ENCODE results near the gene CEP290. TPM values are rescaled to one million over a fixed set of nuclear protein-coding genes. Genes with fewer than 3 reads are reported as not detected.

CEP290 gene
- total and polyA plus RNA-seq, 9 donors: 6.8 to 42.7 (median 19.1) TPM

DNA sequence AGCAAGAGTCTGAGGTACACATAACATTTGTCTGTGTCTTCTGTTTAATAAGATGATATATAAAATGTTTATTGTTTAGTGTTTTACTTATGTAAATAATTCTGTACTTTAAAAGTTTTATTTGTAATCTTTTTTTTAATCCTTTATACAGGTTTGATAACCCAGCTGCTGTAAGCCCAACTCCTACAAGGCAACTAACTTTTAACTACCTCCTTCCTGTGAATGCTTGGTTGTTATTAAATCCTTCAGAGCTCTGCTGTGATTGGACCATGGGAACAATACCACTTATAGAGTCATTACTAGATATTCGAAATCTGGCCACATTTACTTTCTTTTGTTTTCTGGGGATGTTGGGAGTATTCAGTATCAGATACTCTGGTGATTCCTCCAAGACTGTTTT, 24.3 kb upstream of the CEP290 start:
- intact Hi-C loops (cut with DNase I): no loop called here
- no peak for DNase-seq
- Histone ChIP-seq H3K4me1 (ENCODE audit: insufficient read depth) (no peaks in the 10 kb centered on the region), H3K4me3 (no peak overlapping the region), H3K27me3 (no peaks in the 10 kb centered on the region), H3K9me3 (no peaks in the 10 kb centered on the region), H3K27ac (no peak overlapping the region), H3K36me3 (no peaks in the 10 kb centered on the region)
- 80 to 95% (median 83%) methylated on average over 1 of the region's 1 CpG for WGBS, 3 donors
- TF ChIP-seq, protein P1, sequence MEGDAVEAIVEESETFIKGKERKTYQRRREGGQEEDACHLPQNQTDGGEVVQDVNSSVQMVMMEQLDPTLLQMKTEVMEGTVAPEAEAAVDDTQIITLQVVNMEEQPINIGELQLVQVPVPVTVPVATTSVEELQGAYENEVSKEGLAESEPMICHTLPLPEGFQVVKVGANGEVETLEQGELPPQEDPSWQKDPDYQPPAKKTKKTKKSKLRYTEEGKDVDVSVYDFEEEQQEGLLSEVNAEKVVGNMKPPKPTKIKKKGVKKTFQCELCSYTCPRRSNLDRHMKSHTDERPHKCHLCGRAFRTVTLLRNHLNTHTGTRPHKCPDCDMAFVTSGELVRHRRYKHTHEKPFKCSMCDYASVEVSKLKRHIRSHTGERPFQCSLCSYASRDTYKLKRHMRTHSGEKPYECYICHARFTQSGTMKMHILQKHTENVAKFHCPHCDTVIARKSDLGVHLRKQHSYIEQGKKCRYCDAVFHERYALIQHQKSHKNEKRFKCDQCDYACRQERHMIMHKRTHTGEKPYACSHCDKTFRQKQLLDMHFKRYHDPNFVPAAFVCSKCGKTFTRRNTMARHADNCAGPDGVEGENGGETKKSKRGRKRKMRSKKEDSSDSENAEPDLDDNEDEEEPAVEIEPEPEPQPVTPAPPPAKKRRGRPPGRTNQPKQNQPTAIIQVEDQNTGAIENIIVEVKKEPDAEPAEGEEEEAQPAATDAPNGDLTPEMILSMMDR (IDR thresholded peaks at IDR 0.05): no peak
- no peak for TF ChIP-seq EP300 (IDR thresholded peaks at IDR 0.05)
- no peak for TF ChIP-seq POLR2A (IDR thresholded peaks at IDR 0.05)

DNA sequence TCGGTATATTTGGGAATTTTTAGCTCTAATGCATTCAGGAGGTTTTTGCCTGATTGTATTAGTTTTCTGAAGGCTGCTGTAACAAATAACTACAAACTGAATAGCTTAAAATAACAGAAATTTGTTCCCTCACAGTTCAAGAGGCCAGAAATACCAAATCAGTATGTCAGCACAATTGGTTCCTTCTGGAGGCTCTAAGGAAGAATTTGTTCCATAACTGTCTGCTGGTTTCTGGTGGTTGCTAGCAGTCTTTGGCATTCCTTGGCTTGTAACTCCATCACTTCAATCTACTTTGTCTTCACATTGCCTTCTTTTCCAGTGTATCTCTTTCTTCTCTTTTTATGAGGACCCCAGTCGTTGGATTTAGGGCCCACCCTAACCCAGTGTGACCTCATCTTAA, 21.5 kb upstream of the CEP290 start:
- no peak for DNase-seq
- Histone ChIP-seq H3K27me3 (peaks cover 2% of the 10 kb centered on the region), H3K27ac (no peak overlapping the region), H3K4me3 (no peak overlapping the region), H3K4me1 (ENCODE audit: insufficient read depth) (no peaks in the 10 kb centered on the region), H3K36me3 (no peaks in the 10 kb centered on the region), H3K9me3 (no peaks in the 10 kb centered on the region)
- WGBS, 3 donors: 89 to 99% (median 91%) methylated on average over 2 of the region's 2 CpGs
- TF ChIP-seq POLR2A (IDR thresholded peaks at IDR 0.05) (no peak), EP300 (IDR thresholded peaks at IDR 0.05) (no peak)
- TF ChIP-seq, protein P1 (IDR thresholded peaks at IDR 0.05): no peak
- intact Hi-C loops (cut with DNase I): no loop called here

DNA sequence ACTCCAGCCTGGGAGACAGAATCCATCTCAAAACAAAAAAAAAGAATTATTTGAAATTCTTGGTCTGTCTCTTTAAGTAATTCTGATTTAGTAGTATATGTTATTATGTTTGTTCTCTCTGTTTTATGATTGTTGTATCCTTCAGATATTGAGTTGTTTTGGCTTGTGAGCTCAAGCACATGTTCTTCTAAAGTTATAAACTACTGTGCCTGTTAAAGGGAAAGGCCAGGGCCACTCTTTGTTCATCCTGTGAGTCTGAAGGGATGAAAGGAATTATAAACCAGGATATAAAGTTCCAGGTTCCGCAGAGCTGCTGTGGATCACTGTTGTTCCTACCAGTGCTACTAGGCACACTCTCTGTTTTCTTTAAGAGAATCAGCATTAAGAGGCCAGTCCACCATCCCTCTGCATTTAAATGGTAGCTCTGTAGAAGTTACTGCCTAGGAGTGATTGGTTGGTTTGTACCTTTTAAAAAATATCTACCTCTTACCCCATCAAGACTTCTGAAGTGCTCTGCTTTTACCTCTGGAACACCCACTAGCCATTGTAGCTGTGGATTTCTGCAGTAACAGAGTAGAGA, 14.3 kb upstream of the CEP290 start:
- intact Hi-C loops (cut with DNase I): no loop called here
- H3K9me3 ChIP-seq: no peaks in the 10 kb centered on the region
- TF ChIP-seq, protein P1 (IDR thresholded peaks at IDR 0.05): no peak
- TF ChIP-seq EP300 (IDR thresholded peaks at IDR 0.05): no peak
- no peak for TF ChIP-seq POLR2A (IDR thresholded peaks at IDR 0.05)
- H3K36me3 ChIP-seq: no peaks in the 10 kb centered on the region
- no peaks in the 10 kb centered on the region for H3K4me1 ChIP-seq (ENCODE audit: insufficient read depth)
- peaks cover 2% of the 10 kb centered on the region for H3K27me3 ChIP-seq
- DNase-seq: no peak
- WGBS, 3 donors: 36 to 69% (median 55%) methylated on average over 1 of the region's 1 CpG
- no peak overlapping the region for H3K27ac ChIP-seq
- H3K4me3 ChIP-seq: no peak overlapping the region

DNA sequence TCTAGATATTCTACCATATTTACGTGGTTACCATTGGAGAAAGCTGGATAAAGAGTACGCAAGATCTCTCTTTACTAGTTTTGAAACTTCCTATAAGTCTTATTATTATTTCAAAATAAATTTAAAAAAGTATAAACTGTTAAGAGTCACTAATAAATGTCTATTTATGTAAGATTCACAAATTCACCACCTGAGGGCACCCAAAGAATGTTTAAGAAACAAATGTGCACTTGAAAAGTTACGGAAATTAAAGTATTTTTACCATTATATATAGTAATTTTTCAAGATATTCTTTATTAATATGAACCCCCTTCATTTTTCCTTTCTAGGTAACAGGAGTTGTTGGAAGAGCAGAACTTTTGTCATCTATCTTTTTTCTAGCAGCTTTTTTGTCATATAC, 12.1 kb upstream of the CEP290 start:
- H3K27ac ChIP-seq: no peak overlapping the region
- no peaks in the 10 kb centered on the region for H3K9me3 ChIP-seq
- no peak overlapping the region for H3K4me3 ChIP-seq
- intact Hi-C loops (cut with DNase I): no loop called here
- H3K4me1 ChIP-seq (ENCODE audit: insufficient read depth): peaks cover 2% of the 10 kb centered on the region
- no peaks in the 10 kb centered on the region for H3K36me3 ChIP-seq
- 71 to 75% (median 73%) methylated on average over 3 of the region's 3 CpGs for WGBS, 3 donors
- TF ChIP-seq, protein P1 (IDR thresholded peaks at IDR 0.05): no peak
- no peak for TF ChIP-seq EP300 (IDR thresholded peaks at IDR 0.05)
- TF ChIP-seq POLR2A (IDR thresholded peaks at IDR 0.05): no peak
- no peak for DNase-seq
- H3K27me3 ChIP-seq: no peaks in the 10 kb centered on the region
